PFSK-1 (cell line): Measurements from ENCODE around the gene LPIN2.

Source experiments
- FOXP2 ChIP-seq: optimal IDR thresholded peaks from 2 replicates; pipeline ENCODE3; 2011; ENCODE audit warnings: borderline replicate concordance, control low read depth, inconsistent platforms; ENCODE audit not compliant: insufficient read depth; ENCODE audit errors: extremely low read length, extremely low read depth
- POLR2AphosphoS5 ChIP-seq: IDR thresholded peaks from 2 replicates; pipeline ENCODE4 v1.6.1; 2012; ENCODE audit warnings: low read depth, mild to moderate bottlenecking, control low read depth, low read length, moderate library complexity
- REST ChIP-seq, 2 experiments: IDR thresholded peaks; 2 replicates each; pipeline versions ENCODE4 v1.6.1 to v1.8.0; 2011 to 2012; ENCODE audit warnings: low read depth in 2 of 2, low read length in 2 of 2, control low read depth in 1 of 2, inconsistent platforms in 1 of 2, mild to moderate bottlenecking in 1 of 2, moderate library complexity in 1 of 2; ENCODE audit not compliant: insufficient read depth in 1 of 2
- SIN3A ChIP-seq: IDR thresholded peaks from 2 replicates; pipeline ENCODE4 v1.6.1; 2012; ENCODE audit warnings: mild to moderate bottlenecking, low read length, moderate library complexity, borderline replicate concordance; ENCODE audit not compliant: insufficient read depth
- TAF1 ChIP-seq: IDR thresholded peaks from 2 replicates; pipeline ENCODE4 v1.6.1; 2012; ENCODE audit warnings: low read length, control low read depth, borderline replicate concordance; ENCODE audit not compliant: insufficient read depth

LPIN2 gene

GRCh38 chr18:3025544-3025943, 12.6 kb upstream of the LPIN2 start:
- TF ChIP-seq SIN3A (no peak), POLR2AphosphoS5 (no peak), FOXP2 (no peak), REST (IDR thresholded peaks at IDR 0.05; ENCODE audit: insufficient read depth in 1 of 2, low read depth in 2 of 2, low read length in 2 of 2) (no peak), TAF1 (no peak)

GRCh38 chr18:3016585-3017297, 3.8 kb upstream of the LPIN2 start:
- TF ChIP-seq POLR2AphosphoS5: no peak
- no peak for TF ChIP-seq REST (IDR thresholded peaks at IDR 0.05; ENCODE audit: insufficient read depth in 1 of 2, low read depth in 2 of 2, low read length in 2 of 2)
- no peak for TF ChIP-seq SIN3A
- no peak for TF ChIP-seq FOXP2
- no peak for TF ChIP-seq TAF1

- TF ChIP-seq FOXP2 (no peak), TAF1 (no peak), REST (IDR thresholded peaks at IDR 0.05; ENCODE audit: insufficient read depth in 1 of 2, low read depth in 2 of 2, low read length in 2 of 2) (no peak), POLR2AphosphoS5 (no peak), SIN3A (no peak)
These were observed 2.9 kb upstream of the LPIN2 start for GRCh38 chr18:3015851-3016250.

- TF ChIP-seq REST (IDR thresholded peaks at IDR 0.05; ENCODE audit: insufficient read depth in 1 of 2, low read depth in 2 of 2, low read length in 2 of 2) (0 out of 4 replicates have a peak, but pooled peaks of 1 of the 2 experiments have one; percentile 7), FOXP2 (no peak)
These were observed 2.3 kb upstream of the LPIN2 start for GRCh38 chr18:3015204-3015592.
